NCI-H526 treated with DMSO at 0.1 percent for 48 hours (cell line): ENCODE measurements around the gene PDLIM3.

Experiments used
- DNase-seq: peaks from one replicate; lab custom pipeline; 2025; lab: John Stamatoyannopoulos, UW

Gene PDLIM3

DNA sequence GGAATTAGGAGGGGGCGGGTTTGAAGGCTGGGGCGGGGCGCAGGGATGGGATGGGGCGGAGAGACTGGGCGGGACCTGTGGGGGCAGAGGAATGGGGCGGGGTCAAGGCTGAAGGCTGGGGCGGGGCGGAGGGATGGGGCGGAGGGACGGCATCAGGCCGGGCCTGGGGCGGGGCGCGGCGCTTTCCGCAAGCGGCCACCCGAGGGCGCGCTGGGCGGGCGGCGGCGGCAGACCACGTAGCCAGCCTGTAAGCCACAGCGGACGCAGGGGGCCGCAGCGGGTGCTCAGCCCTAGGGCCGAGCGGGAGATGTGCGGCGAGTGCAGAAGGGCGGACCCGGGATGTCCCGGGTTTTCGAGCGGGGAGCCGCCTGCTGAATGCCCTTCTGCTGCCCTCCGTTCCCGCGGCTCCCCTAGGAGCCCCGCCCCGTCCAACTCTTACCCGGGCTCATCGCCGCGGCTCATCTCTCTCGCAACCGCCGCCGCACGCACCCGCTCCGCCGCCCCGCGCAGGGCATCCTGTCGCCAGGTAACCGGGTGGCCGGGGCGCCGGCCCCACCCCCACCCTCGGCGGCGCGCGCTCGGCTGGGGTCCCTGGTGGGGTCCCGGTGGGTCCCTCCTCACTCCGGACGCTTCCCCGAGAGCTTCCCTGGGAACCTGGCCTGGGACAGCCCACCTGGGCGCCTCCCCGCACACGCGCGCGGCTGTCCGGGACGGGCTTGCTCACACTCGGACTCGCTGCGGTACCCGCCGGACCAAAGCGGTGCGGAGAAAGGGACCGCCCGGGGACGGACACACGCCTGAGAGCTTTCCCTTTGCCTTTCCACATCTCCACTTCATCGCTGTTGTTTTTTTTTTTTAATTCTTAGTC is 63.8 kb downstream of the PDLIM3 start, which contains the start of gene CCDC110:
CCDC110 (minus strand) TSS at position 499 of the 868 bp plus-strand sequence; CDS start at position 449, 50 bp downstream.
- DNase-seq: peak; percentile 61

DNA sequence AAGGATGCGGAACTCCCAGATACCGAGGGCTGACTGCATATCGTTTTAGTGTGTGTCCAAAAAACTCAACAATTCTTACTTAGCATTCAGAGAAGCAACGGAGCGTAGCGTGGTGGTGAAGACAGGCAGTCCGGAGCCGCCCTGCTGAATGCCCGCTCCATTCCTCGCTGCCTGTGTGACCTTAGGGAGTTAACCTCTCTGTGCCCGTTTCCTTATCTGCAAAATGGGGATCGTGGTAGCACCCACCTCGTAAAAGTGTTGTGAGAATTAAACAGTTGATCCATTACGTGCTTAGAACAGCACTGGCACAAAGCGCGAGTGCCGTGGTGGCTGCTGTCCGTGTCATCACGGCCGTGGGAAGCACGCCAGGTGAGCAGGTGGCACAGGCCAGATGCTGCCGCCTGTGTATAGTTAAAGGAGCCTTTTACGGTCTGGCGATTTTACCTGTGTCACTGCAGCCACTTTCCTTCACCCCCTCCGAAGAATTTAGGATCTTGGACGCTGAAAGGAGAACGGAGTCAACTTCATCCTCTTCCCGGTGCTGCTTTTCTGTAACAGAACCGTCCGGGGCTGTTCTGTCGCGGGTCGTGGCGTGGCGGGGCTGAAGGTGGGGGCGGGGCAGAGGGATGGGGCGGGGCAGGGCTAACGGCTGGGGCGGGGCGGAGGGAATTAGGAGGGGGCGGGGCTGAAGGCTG is 64.7 kb downstream of the PDLIM3 start:
- DNase-seq: peak; percentile 81

DNA sequence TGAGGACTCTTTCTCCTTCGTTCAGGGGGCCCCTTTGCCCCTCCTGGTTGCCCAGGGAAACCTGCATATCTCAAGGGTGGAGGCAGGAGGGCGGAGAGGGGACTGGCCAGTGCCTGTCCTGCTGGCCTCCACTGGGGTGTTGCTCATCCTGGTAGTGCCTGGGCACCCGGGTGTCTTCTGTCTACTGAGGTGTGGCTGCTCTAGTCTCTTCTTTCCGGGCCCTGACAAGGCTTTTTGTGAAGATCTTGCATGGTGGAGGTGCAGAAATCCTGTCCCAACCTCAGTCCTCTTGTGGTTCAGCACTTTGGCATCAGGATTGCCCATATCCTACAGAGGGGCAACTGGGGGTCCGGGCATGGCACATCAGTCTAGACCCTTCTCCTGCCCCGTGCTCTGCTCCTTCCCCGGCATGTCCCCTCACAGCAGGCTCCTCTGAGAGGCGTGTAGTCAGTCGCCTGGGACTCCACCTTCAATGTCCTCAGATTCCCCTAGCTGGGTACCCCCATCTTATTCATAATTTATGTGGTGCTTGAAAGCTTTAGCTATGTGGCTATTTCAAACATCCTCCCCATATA is 65.6 kb downstream of the PDLIM3 start:
- no peak for DNase-seq

DNA sequence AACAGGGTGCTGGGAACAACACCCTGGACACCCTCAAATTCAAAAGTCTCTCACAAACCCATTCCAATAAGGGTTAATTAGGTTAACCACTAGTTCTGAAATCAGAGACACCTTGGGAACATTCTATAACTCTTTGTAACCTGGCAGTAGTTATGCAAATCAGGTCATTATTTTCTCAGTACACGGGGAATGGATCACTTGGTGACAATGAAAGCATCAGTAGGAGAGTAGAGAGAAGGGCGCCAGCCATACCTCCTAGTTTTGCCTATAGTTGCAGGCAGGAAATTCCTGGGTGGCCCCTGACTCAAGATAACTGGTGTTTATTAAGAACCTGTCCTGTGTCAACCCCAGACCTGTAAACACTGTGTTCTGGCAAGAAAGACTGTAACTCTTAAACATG is 66.3 kb downstream of the PDLIM3 start:
- peak; percentile 65 for DNase-seq

DNA sequence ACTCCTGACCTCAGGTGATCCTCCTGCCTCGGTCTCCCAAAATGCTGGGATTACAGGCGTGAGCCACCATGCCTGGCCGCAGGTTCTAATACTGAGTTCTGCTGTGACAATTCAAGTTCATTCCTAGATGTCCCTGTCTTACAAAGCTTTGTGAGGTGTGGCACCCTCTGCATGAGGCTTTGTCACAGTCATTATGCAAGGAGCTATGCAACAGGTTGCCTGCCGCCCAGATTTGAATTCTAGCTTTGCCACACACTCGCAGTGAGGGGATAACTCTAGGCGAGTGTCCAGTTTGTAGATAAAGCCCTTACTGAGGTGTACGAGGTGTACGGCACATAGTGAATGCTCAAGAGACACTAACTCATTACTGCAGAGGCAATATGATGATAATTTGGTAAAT is 67.3 kb downstream of the PDLIM3 start:
- DNase-seq: no peak

DNA sequence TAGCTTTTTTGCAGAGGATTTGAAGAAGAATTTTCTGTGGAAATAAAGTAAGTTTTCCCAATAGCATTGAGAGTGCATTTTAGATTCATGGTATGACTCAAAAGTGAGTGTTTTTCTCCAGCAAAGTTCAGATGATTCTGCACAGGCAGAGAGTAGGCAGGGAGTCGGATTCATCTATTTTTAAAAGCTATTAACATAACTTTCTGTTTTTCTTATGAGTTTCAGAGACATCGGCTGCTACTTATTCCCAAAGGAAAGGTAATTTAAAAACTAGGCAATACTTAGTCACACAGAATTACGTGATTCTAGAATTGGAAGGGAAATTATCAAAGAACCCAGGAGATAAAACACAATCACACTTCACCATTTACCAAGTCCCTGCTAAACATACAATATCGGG is 68.2 kb downstream of the PDLIM3 start:
- DNase-seq: no peak

DNA sequence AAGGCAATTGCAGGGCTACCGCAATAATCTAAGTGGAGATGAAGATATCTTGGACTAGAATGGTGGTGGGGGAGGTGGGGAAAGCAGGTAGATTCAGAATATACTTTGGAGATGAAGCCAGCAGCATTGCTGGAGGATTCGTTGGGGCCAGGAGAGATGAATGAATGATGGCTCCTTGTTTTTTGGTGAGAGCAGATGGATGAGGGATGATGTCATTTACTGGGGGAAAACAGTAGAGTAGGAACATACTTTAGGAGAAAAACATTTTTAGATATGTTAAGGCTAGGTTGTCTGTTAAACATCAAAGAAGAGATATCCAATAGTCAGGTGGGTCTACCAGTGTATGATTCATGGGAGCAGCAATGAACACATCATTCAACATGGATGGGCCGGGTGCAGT is 69.6 kb downstream of the PDLIM3 start:
- no peak for DNase-seq

GRCh38 chr4:185464887-185465286 is 70.4 kb downstream of the PDLIM3 start:
- DNase-seq: no peak

- DNase-seq: no peak
Observed at GRCh38 chr4:185464183-185464582, 71.1 kb downstream of the PDLIM3 start.

DNA sequence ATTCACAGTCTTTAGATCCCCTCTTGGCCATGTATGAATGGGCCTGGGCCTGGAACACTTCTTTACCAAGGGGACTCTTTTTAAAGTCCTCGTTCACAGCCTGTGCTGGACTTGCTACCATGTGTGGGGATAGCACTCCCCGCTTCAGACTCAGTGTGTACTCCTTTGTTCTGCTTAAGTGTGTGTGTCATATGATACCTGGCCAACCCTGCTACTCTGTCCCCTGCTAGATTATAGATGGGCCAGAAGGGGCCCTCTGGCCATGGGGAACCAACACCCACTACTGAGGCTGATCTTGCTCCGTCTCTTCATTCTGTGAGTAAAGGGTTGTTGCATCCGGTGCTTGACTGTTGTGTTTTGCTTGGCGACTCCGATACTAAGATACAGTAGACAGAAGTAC is 71.8 kb downstream of the PDLIM3 start:
- no peak for DNase-seq

GRCh38 chr4:185461565-185461964 is 73.7 kb downstream of the PDLIM3 start:
- DNase-seq: no peak

- DNase-seq: no peak
Observed at GRCh38 chr4:185457136-185457535, 78.2 kb downstream of the PDLIM3 start.

DNA sequence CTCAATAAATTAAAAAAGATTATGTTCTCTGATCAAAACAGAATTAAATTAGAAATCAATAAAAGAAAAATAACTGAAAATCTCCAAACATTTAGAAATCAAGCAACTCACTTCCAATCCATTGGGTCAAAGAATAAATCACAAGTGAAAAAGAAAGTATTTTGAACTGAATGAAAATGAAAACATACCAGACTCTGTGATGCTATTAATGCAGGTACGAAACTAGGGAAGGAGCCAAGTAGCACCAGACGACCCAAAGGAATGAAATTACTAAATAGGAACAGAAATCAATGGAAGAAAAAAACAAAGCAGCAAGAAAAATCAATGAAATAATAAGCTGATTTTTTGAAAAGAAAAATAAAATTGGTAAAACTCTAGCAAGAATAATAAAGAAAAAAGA is 79.2 kb downstream of the PDLIM3 start:
- DNase-seq: no peak
